SHP77 treated with DMSO at 0.1 percent for 48 hours (cell line): ENCODE measurements around the gene EPS8L2.
A peak's percentile ranks its signal among the peaks of the same experiment; 100 is the strongest.
"Not testable (repeated sequence)": the region's sequence is repeated elsewhere in the genome, so short reads cannot be mapped to it uniquely, and the experiment has no call there.

Experiments used
- DNase-seq: peaks from one replicate; lab custom pipeline; 2025; lab: John Stamatoyannopoulos, UW

EPS8L2 gene

DNA sequence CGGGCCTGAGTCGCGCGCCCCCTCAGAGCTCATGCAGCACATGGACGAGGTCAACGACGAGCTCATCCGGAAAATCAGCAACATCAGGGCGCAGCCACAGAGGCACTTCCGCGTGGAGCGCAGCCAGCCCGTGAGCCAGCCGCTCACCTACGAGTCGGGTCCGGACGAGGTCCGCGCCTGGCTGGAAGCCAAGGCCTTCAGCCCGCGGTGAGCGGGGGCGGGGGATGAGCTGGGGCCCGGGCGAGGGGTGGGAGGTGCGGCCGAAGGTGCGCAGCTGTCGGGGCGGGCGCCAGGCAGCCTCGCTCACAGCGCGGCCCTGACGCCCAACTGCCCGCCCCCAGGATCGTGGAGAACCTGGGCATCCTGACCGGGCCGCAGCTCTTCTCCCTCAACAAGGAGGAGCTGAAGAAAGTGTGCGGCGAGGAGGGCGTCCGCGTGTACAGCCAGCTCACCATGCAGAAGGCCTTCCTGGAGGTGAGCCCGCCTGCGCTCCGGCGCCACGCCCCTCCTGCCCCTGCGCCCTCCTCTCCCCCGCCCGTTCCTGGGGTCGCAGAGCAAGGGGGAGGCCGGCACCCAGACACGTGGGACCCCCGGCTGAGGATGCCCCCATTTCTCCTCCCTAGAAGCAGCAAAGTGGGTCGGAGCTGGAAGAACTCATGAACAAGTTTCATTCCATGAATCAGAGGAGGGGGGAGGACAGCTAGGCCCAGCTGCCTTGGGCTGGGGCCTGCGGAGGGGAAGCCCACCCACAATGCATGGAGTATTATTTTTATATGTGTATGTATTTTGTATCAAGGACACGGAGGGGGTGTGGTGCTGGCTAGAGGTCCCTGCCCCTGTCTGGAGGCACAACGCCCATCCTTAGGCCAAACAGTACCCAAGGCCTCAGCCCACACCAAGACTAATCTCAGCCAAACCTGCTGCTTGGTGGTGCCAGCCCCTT, 20.5 kb downstream of the EPS8L2 start:
- peak; percentile 7 for DNase-seq

DNA sequence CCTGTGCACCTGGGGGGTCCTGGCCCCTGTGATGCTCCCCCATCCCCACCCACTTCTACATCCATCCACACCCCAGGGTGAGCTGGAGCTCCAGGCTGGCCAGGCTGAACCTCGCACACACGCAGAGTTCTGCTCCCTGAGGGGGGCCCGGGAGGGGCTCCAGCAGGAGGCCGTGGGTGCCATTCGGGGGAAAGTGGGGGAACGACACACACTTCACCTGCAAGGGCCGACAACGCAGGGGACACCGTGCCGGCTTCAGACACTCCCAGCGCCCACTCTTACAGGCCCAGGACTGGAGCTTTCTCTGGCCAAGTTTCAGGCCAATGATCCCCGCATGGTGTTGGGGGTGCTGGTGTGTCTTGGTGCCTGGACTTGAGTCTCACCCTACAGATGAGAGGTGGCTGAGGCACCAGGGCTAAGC, 21.3 kb downstream of the EPS8L2 start:
- DNase-seq = no peak

GRCh38 chr11:727859-728748, 22.1 kb downstream of the EPS8L2 start:
- DNase-seq = no peak

DNA sequence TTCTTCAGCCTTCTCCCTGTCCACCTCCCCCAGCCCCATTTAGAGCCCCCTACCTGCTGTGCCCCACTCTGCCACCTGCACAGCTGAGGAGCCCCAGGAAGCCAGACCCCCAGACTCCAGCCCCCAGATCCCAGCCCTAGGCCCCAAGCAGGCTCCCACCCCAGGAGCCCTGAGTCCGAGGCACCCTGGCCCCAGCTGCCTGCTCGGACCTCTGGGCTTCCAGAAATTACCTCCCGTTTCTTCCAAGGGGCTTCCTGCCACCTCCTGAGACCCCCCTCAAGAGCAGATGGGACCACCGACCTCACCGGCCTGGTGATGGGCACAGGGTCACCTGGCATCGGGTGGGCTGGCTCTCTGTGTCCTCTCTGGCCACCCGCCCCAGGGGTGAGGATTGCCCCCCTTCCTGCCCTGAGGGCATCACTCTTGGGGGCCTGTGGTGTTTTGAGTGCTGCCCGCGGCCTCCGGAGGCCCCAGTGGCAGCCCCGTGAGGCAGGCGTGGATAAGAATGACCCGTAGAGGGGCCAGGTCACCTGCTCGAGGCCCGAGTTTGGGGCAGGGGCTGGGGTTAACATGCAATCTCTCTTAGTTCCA, 23.0 kb downstream of the EPS8L2 start:
- no peak for DNase-seq

GRCh38 chr11:729492-730074, 23.6 kb downstream of the EPS8L2 start:
- no peak for DNase-seq

DNA sequence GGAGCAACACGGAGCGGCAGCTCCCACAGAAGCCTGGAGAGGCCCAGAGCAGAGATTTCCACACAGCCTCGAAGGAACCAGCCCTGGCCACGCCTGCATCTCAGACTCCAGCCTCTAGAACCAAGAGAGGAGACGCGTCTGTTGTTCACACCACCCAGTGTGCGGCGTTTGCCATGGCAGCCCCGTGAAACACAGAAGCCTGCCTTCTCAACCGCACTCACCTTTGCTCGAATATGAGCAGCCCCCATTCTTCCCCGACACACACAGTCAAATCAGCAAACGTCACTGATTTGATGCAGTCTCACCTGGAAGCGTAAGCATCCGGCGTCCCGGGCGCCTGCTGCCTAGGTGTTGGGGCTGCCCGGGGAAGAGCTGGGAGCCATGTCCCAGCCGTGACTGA, 27.0 kb downstream of the EPS8L2 start:
- DNase-seq = no peak

- not testable (repeated sequence) for DNase-seq
Observed at GRCh38 chr11:734541-734940, 28.5 kb downstream of the EPS8L2 start.

DNA sequence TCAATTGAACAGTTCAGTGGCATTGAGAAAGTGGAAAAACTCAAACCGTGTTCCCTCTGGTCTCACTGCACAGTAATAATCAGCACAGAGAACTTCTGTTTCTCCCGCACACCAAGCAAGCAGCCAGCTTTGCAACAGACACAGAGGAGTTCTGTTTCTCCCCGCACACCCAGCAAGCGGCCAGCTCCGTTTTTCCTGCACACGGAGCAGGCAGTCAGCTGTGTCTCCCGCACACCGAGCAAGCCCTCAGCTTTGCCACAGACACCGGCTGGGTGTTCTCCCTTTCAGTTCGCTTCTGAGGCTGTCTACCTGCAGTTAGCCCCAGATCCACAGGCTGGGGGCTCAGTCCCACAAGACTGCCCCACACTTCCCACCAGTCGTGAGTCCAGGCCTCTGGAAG, 31.3 kb downstream of the EPS8L2 start:
- DNase-seq = no peak

DNA sequence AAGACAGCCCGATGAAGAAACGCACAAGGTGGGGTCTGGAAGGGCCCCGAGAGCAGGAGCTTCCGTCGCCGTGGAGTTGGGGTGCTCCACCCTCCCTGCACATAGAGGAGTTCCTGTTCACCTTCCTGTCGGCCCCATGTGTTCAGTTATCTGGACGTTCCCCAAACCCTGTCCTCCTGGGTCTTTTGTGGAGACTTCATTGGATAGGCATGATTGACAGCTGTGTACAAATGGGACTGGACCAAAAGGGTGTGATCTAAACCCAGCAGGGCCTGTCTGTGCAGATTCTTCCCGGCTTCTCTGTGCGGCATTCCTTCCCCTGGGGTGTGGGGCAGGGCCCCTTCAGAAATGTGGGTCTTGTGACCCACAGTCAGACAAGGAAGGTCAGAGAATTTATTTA, 31.9 kb downstream of the EPS8L2 start:
- not testable (repeated sequence) for DNase-seq

DNA sequence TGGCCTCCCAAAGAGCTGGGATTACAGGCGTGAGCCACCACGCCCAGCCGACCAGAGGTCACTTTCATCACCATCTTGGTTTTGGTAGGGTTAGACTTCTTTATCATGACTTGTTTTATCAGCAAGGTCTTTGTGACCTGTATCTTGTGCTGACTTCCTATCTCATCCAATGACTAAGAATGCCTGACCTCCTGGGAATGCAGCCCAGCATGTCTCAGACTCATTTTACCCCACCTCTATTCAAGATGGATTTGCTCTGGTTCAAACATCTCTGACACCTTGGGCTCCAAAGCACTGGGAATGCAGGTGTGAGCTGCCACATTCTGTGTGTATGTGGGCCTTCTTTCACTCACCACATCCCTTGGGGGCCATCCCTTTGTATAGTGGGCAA, 36.1 kb downstream of the EPS8L2 start:
- DNase-seq = no peak

- DNase-seq = no peak
Observed at GRCh38 chr11:742571-743201, 36.7 kb downstream of the EPS8L2 start.

GRCh38 chr11:745428-745827, 39.4 kb downstream of the EPS8L2 start:
- no peak for DNase-seq

DNA sequence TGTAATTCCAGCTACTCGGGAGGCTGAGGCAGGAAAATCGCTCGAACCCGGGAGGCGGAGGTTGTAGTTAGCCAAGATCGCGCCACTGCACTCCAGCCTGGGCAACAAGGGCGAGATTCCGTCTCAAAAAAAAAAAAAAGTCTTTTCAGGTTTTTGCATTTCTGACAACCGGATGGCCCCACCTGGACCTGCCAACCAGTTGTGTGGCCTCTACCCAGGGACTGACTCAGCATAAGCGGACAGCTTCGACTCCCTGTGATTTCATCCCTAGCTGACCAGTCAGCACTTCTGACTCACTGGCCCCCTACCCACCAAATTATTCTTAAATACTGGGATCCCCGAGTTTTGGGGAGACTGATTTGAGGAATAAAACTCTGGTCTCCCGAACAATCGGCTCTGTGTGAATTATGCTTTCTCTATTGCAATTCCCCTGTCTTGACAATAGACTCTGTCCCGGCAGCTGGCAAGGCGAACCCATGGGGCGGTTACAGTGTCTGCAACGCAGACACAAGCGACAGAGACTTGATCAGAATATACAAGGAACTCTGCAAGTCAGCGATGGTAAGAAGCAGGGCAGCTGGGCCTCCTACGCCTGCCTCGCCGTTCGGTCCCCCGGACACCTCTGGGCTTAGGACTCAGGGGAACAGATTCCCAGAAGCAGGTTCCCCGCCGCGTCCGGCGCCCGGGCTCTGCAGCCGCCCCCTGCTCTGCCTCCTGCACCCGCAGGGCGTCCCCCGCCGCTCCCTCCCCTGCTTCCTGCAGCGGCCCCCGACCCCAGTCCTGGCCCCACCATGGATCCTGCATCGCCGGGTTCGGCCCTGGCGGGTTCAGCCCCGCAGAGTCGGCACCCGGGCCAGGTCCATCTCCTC, 40.5 kb downstream of the EPS8L2 start:
- DNase-seq = no peak

DNA sequence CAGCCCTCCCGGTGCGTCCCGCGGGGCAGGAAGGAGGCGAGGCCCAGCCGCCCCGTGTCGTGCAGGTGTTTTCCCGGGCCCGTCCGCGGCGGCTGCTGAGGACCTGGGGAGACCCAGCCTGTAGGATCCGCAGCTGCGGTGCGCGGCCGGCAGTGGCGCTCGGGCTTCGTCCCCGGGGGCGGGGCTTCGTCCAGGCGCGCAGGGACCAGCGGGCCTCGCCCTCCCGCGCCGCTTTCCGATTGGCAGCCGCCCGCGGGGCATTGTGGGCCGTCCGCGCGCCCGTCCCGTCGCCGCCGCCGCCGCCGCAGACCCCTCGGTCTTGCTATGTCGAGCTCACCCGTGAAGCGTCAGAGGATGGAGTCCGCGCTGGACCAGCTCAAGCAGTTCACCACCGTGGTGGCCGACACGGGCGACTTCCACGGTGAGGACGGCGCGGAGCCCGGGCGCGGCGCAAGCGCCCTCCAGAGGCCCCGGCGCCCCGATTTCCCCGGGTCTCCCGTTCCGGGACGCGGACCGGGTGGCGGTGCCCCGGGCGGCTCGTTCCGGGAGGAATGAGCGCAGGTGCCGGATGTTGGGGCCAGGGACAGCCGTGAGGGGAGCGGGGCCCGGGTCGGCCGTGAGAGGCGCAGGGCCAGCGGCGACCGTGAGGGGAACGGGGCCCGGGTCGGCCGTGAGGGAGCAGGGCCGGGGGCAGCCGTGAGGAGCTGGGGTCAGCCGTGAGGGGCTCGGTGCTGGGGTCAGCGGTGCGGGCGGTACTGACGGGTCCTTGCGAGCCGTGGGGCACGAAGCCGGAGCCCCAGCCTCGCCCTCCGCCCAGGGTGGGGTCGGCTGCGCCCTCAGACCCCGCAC, 41.4 kb downstream of the EPS8L2 start, which contains the start of gene TALDO1:
TALDO1 (plus strand) TSS at position 307 of the 849 bp plus-strand sequence; CDS start at position 325, 18 bp downstream.
- DNase-seq = peak; percentile 15

GRCh38 chr11:748007-748359, 42.0 kb downstream of the EPS8L2 start:
- DNase-seq = no peak

DNA sequence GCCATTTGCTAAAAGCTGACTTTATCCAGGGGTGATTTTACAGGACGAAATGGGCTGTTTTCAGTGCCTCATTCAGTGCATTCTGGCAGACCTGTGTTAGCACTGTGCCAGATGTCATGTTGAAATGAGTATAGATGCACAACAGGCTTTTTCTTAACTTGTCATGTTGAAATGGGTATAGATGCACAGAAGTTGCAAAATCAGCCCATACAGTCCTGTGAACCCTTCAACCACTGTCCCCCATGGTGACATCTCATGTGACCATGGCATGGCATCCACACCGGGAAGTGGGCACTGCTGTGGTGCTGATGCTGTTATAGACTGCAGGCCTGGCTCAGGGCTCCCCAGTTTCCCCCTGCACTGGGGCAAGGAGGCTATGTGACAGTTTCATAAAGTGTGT, 43.7 kb downstream of the EPS8L2 start:
- no peak for DNase-seq

DNA sequence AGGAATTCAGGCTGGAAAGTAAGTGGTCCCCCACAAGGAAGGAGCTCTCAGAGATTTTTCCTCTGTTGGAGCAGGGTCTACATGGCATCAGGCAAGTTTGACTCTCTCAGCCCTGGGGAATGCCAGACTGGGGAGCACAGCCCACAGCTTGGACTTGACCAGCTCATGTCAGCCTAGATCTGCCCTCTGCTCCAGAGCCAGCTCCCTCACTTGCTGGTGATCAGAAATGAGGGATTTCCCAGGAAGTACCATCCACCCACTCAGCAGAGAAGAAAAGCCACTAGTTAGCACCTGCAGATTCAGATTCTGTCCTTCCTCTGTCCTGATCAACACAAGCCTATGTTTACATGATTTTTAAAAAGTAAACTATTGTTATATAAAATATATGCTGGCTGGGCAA, 54.2 kb downstream of the EPS8L2 start:
- DNase-seq = no peak

GRCh38 chr11:761526-762108, 55.6 kb downstream of the EPS8L2 start:
- no peak for DNase-seq

GRCh38 chr11:762421-763072, 56.5 kb downstream of the EPS8L2 start:
- no peak for DNase-seq
